Nephron progenitor cell (in vitro differentiated cells): ENCODE measurements around the gene NRROS.

ENCODE experiments used
- DNase-seq: peaks from one replicate; pipeline ENCODE4 v3.0.0; 2021
- H3K27ac Mint-ChIP-seq: 2 replicates; pipeline ENCODE4 v1.8.0; 2021; ENCODE audit warnings: mild to moderate bottlenecking, moderate library complexity, mixed read lengths
- H3K27me3 Mint-ChIP-seq: 2 replicates; pipeline ENCODE4 v1.8.0; 2021; ENCODE audit warnings: mild to moderate bottlenecking, low read depth, mixed read lengths; ENCODE audit not compliant: poor library complexity
- H3K36me3 Mint-ChIP-seq: 2 replicates; pipeline ENCODE4 v1.8.0; 2021; ENCODE audit warnings: low read depth, mixed read lengths
- H3K4me1 Mint-ChIP-seq: 2 replicates; pipeline ENCODE4 v1.8.0; 2021; ENCODE audit warnings: mixed read lengths
- H3K4me3 Mint-ChIP-seq: 2 replicates; pipeline ENCODE4 v1.8.0; 2021; ENCODE audit warnings: mild to moderate bottlenecking, moderate library complexity, mixed read lengths
- H3K9me3 Mint-ChIP-seq: 2 replicates; pipeline ENCODE4 v1.8.0; 2021; ENCODE audit warnings: mild to moderate bottlenecking, moderate library complexity, mixed read lengths
- CTCF ChIP-seq: fragments of 200-600 bp; sonication (generic); IDR thresholded peaks from 2 replicates; pipeline ENCODE4 v1.5.0; 2021; ENCODE audit warnings: antibody characterized with exemption

The NRROS gene

GRCh38 chr3:196620161-196620604 lies 19.3 kb upstream of the NRROS start:
- H3K4me3 Mint-ChIP-seq: no peak overlapping the region
- no peak for DNase-seq
- H3K9me3 Mint-ChIP-seq: no peaks in the 10 kb centered on the region
- peak overlapping the region; percentile 92 for H3K27ac Mint-ChIP-seq
- H3K4me1 Mint-ChIP-seq: peaks cover 25% of the 10 kb centered on the region
- no peak for TF ChIP-seq CTCF
- no peaks in the 10 kb centered on the region for H3K36me3 Mint-ChIP-seq
- peaks cover 6% of the 10 kb centered on the region for H3K27me3 Mint-ChIP-seq

GRCh38 chr3:196620684-196621083 lies 18.8 kb upstream of the NRROS start:
- no peak for DNase-seq
- Mint-ChIP-seq H3K27me3 (peaks cover 10% of the 10 kb centered on the region), H3K9me3 (no peaks in the 10 kb centered on the region), H3K4me3 (no peak overlapping the region), H3K36me3 (no peaks in the 10 kb centered on the region), H3K4me1 (peaks cover 25% of the 10 kb centered on the region), H3K27ac (peak overlapping the region; percentile 92)
- TF ChIP-seq CTCF: no peak

- no peak overlapping the region for H3K27ac Mint-ChIP-seq
- H3K9me3 Mint-ChIP-seq: no peaks in the 10 kb centered on the region
- DNase-seq: no peak
- H3K4me3 Mint-ChIP-seq: no peak overlapping the region
- no peak for TF ChIP-seq CTCF
- H3K36me3 Mint-ChIP-seq: no peaks in the 10 kb centered on the region
- peaks cover 10% of the 10 kb centered on the region for H3K27me3 Mint-ChIP-seq
- H3K4me1 Mint-ChIP-seq: peaks cover 25% of the 10 kb centered on the region
Observed at GRCh38 chr3:196621611-196622010, 17.9 kb upstream of the NRROS start.

GRCh38 chr3:196624067-196624790 lies 15.3 kb upstream of the NRROS start:
- Mint-ChIP-seq H3K4me3 (no peak overlapping the region), H3K9me3 (no peaks in the 10 kb centered on the region), H3K27me3 (peaks cover 10% of the 10 kb centered on the region), H3K36me3 (no peaks in the 10 kb centered on the region), H3K4me1 (peaks cover 32% of the 10 kb centered on the region), H3K27ac (no peak overlapping the region)
- DNase-seq: no peak
- TF ChIP-seq CTCF: no peak

- Mint-ChIP-seq H3K27ac (no peak overlapping the region), H3K27me3 (peaks cover 10% of the 10 kb centered on the region), H3K9me3 (no peaks in the 10 kb centered on the region), H3K4me1 (peaks cover 26% of the 10 kb centered on the region), H3K36me3 (no peaks in the 10 kb centered on the region), H3K4me3 (no peak overlapping the region)
- no peak for TF ChIP-seq CTCF
- no peak for DNase-seq
Observed at GRCh38 chr3:196624907-196625306, 14.6 kb upstream of the NRROS start.

GRCh38 chr3:196625331-196625730 lies 14.2 kb upstream of the NRROS start:
- no peak for DNase-seq
- Mint-ChIP-seq H3K27ac (no peak overlapping the region), H3K4me3 (no peak overlapping the region), H3K27me3 (peaks cover 10% of the 10 kb centered on the region), H3K9me3 (no peaks in the 10 kb centered on the region), H3K36me3 (no peaks in the 10 kb centered on the region), H3K4me1 (peaks cover 22% of the 10 kb centered on the region)
- no peak for TF ChIP-seq CTCF
